ENCODE data around the gene SATB2.

Gene SATB2

GRCh38 chr2:199457147-199458008 is at the start of gene SATB2:
Gene SATB2, minus strand, starts transcription at chr2:199457939. Its CDS starts 1,902 bp downstream, at chr2:199456037.
- DNase-seq = no peak

DNA sequence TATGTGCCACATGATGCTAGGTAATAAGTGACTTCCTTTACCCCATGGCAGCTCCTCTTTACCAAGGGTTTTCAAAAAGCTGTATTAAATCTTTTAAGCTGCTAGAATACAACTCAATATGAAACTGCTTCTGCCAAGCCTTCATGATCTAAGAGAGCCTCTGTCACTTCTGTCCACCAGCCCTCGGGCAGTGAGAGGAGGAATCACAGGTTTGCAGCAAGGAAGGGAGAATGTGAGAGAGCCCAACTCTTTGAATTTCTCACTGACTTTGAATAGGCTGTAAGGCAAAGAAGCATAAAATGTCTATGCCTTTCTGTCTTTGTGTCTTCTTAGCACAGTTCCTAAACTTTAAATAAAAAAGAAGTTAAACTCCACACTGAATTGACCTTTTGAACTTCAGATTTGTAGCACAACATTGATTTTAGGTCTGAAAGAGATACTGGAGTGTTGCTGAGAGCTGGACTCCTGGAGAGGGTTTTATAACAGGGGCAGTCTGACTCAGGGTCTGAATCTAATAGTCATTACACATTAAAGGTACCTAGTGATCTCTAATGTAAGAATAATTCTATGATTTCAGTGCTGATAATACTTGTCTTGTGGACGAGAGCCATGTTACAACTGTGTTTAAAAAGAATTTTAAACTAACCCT is 48.1 kb upstream of the SATB2 start:
- no peak for DNase-seq

DNA sequence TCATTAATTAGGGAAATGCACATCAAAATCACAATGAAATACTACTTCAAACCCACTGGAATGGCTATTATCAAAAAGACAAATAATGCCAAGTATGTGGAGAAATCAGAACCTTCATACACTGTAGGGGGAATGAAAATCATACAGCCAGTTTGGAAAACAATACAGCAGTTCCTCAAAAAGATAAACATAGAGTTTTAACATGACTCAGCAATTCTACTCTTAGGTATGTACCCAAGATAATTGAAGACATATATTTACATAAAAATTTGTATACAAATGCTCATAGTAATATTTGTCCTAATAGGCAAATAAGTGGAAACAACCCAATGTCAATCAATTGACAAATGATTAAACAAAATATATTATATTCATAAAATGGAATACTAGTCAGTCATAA is 45.4 kb upstream of the SATB2 start:
- DNase-seq = no peak

- DNase-seq = no peak
These were observed 41.3 kb upstream of the SATB2 start for GRCh38 chr2:199499005-199499404.

DNA sequence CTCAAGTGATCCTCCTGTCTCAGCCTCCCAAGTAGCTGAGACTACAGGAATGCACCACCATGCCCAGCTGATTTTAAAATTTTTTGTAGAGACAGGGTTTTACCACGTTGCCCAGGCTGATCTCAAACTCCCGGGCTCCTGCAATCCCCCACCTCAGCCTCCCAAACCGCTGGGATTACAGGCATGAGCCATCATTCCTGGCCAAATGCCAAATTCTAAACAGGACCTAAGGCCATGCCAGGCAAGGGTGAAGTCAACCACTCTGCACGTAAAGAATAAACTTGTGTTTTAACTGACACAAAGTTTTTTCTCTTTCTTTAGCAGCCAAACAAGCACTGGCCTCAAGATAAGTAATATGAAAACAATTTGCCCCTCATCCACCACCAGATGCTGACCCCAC is 37.4 kb upstream of the SATB2 start:
- no peak for DNase-seq

GRCh38 chr2:199490049-199490448 is 32.3 kb upstream of the SATB2 start:
- DNase-seq = no peak

DNA sequence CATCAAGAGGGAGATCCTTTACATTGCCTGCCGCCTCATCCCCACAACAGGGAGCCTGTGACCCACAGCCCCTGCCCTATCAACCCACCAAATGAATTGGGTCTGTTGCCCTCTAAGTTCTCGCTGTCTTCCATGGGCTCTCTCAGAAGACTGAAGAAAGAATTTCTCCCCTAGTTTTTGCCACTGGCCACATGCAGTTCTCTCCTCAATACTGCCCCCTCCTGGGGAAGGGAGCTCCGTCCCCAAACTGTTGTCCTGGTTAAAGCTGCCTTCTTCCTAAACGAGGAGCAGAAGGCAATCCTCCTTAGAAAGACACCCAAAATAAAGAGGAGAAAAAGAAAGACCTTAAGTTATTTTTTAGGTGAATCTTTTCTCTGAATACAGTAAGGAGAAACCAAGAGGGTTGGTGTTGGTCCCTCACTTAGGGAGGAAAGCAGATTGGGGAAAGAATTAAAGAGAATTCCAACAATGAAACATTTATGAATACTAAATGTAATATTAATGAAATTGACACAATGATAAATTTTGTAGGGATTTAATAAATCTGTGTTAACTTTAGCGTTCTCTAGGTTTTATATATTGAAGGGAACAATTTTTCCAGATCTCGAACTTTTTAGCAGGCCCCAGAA is 31.1 kb upstream of the SATB2 start:
- DNase-seq = peak; percentile 43

DNA sequence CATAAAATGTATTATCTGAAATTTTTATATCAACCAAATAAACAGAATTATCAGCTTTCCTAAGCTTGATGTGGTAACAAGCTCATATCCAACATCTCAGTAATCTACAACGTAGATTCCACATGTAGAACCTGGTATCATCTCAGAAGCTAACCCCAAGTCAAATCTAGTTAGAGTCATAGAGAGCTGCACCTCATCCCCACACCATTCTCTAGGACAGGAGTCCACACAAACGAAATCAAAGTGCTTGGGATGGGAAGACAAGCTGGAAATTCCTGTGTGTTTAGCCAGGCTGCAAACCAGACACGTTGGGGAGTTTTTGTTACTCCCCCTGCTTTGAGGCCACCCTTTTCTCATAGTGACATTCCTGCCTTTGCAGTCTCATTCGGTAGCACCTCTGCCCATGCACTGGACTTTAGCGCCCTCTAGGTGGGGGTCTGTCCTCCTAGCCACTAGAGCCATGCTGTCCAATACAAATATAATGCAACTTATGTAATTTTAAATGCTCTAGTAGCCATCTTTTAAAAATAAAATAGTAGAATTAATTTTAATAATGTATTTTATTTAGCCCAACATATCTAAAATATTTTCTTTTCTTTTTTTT is 28.1 kb upstream of the SATB2 start:
- peak; percentile 59 for DNase-seq

GRCh38 chr2:199484927-199485326 is 27.2 kb upstream of the SATB2 start:
- DNase-seq = no peak

DNA sequence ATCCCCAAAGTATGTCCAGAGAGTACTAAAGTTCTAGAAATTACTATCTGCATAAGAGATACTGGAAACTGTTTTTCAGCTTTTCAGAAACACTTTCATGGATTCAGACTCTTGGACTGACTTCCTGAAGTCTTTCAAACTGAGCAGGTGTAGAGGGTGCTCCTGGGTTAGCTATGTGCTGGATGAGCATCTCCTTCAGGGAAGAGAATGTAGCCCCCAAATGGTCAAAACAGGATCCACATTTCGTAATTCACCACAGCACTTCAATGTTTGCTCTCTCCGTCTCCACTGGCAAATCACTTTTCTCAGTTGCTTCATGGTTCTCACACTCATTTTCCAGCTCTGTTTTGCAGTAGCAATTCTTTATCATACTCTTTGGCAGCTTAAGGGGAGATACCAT is 23.2 kb upstream of the SATB2 start:
- DNase-seq = no peak

DNA sequence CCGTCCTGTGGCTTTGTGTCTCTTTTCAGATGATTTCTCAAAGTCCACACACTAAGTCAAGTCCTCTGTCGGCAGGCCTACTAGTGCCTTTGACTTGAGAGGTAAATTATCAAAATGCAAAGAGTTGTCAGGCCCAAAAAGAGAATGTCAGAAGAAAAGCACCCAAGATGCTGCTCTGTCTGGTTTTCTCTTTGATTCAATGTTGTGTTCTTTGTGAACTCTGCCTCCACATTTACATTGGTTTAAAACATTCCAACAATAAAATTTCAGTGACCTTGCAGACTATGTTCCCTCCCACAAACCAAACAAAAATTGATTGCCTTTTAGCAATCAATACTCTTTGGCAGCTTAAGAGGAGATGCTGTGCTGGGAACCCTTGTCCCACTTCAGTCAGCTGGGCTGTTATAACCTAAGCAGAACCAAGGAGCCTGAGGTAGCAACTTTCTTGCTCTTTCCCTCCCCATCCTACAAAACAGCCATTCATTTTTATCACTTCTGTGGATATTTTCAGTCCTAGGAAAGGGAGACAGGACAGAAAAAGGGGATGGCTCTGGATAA is 19.6 kb upstream of the SATB2 start:
- DNase-seq = no peak

GRCh38 chr2:199471443-199472057 is 13.8 kb upstream of the SATB2 start:
- peak; percentile 41 for DNase-seq

- DNase-seq = no peak
These were observed 13.1 kb upstream of the SATB2 start for GRCh38 chr2:199470672-199471442.

DNA sequence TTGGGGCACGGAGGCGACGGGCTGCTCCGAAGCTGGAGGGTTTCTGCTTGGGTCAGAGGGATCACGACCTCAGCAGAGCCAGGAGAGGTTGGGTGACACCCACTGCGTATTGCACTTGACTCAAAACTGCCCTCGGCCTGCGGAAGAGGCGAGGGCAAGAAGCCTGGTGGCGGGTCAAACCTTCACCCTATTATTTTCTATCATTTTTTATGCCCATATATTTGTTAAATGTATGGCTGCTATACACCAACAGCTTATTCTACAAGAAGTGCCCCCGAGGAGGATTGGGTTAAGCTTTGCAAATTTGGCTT is 12.6 kb upstream of the SATB2 start:
- no peak for DNase-seq

DNA sequence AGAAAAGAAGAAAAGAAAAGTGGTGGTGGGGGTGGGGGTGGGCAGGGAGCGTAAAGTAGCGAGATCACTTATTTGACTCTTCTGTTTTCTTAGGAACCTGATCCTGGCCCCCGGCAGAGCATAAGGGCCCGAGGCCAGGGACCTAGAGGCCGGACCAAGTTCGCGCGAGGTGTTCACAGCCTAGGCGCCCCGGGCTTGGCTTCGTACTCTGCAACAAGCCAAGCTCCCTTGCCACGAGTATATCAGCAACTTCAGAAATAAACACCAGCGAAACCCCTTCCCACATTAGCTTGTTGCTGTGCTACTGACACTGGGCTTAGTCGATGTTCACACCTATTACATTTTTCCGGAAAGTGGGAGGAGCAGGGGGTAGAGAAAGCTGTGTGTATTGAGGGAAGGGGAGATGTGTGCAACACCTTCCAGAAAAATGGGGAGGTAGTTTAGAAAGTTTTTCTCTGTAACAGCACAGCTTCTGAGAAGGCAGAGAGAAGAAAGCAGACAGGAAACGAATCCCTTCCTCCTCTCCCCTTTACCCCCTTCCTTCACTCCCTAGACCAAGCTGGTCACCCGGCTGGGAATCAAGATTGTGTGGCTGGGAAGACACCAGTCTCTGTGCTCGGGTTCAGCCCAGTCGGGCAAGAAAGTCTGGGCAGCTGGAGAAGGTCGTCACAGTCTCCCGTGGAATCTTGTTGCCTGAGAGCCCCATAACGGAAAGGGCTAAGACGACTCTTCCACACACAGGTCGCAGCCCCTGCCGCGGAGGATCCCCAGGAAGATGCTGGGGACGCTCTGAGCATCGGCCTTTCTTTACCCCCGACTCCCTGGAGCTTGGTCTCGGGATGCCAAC is 12.0 kb upstream of the SATB2 start:
- no peak for DNase-seq

GRCh38 chr2:199468561-199469513 is 11.1 kb upstream of the SATB2 start:
- DNase-seq = no peak

DNA sequence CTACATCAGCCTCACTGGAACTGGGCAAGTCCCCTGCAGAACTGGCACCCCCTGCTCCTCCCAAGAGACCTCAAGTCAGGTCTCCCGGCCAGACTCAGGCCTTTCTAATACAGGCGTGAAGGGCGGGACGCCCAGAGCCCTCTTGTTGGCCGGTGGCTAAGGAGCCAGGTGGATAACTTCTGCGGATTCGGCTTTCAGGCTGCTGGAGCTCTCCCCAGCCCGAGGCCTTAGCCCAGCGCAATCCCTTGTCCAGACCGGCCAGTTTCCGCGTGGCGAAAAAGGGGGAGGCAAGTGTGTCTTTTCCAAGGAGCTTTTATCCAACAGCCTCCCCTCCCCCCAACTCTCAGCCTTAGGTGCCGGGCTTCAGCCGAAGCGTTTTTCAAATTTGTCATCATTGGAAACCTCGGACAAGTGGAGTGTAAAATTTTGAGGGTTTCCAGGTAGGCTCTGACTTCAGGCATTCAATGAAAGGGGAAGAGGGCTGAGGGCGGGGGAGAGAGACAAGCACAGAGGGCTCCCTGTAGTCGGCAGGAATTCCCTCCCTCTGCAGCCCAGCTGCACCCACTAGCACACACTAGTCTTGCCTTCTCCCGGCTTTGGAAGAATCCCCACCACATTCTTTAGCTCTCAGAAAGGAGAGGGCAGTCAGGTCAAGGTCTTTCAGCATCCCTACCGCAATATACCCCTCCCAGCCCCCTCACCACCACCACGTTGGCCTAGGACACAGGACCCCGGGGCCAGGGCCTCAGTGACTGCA is 9.5 kb upstream of the SATB2 start:
- no peak for DNase-seq

- no peak for DNase-seq
These were observed 8.9 kb upstream of the SATB2 start for GRCh38 chr2:199466692-199467065.

DNA sequence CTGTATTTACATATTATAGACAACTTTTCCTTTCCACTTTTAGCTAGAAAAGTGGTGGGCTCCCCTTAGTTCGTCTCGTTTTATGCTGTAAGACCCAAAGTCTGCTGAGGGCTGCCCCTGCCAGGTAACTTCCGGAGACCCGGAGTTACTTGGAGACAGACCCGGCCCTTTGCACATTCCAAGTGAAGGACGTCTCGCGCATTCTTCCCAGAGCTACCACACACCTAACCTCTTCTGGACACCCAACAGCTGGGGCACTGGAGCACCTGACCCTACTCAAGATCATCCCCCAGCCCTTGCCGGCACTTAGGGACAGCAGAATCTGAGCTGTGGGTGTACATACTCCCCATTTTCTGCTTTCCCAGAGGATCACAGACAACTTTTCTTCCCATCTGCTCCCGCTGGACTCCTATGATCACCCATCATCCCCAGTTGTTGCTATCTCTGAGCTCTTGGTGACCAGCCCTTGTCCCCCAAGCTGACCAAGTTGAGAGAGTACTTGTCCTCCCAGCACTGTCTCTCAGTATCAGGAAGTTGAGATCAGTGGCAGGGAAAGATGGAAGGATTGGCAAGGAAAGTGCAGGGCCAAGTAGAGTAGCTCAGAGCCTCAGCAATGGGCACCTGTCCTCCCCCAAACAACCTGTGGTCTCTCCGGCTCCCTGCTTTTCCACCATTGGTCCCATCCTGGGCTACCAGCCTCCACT is 8.4 kb upstream of the SATB2 start:
- DNase-seq = no peak
